GM19467 (cell line): ENCODE results near the gene CASP8.
"Not testable (repeated sequence)": the region's sequence is repeated elsewhere in the genome, so short reads cannot be mapped to it uniquely, and the experiment has no call there.

Experiments
- ATAC-seq: cut with Tn5 transposase; IDR thresholded peaks from one replicate; pipeline ENCODE4 v1.9.1; 2021; ENCODE audit warnings: mild to moderate bottlenecking, moderate library complexity; ENCODE audit not compliant: unreplicated experiment

Gene CASP8

GRCh38 chr2:201260302-201260800 is at the start of gene CASP8:
Gene CASP8, plus strand, starts transcription at chr2:201260536. Its CDS starts 5,951 bp downstream, at chr2:201266487.
- no peak for ATAC-seq

GRCh38 chr2:201215963-201216362 is 44.4 kb upstream of the CASP8 start:
- no peak for ATAC-seq

DNA sequence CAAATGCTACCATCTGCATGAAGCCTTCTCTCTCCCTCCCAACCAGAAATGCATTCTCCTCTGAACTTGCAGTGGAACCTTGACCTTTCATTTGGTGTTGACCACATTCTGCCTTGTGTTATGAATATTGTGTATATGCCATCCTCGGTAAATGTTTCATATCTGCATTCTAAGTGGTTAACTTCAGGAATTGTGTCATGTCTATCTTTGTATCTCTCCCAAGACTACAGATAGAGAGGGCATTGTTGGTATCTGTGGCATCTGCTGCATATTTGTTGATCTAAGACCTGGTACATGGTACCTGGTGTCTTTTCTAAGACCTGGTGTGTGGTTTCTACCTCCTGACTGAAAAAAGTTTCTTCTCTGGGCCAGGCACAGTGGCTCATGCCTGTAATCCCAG is 43.4 kb upstream of the CASP8 start:
- no peak for ATAC-seq

GRCh38 chr2:201218780-201219179 is 41.6 kb upstream of the CASP8 start:
- no peak for ATAC-seq

GRCh38 chr2:201219328-201220096 is 40.8 kb upstream of the CASP8 start:
- ATAC-seq: no peak

GRCh38 chr2:201220102-201220570 is 40.2 kb upstream of the CASP8 start:
- no peak for ATAC-seq

DNA sequence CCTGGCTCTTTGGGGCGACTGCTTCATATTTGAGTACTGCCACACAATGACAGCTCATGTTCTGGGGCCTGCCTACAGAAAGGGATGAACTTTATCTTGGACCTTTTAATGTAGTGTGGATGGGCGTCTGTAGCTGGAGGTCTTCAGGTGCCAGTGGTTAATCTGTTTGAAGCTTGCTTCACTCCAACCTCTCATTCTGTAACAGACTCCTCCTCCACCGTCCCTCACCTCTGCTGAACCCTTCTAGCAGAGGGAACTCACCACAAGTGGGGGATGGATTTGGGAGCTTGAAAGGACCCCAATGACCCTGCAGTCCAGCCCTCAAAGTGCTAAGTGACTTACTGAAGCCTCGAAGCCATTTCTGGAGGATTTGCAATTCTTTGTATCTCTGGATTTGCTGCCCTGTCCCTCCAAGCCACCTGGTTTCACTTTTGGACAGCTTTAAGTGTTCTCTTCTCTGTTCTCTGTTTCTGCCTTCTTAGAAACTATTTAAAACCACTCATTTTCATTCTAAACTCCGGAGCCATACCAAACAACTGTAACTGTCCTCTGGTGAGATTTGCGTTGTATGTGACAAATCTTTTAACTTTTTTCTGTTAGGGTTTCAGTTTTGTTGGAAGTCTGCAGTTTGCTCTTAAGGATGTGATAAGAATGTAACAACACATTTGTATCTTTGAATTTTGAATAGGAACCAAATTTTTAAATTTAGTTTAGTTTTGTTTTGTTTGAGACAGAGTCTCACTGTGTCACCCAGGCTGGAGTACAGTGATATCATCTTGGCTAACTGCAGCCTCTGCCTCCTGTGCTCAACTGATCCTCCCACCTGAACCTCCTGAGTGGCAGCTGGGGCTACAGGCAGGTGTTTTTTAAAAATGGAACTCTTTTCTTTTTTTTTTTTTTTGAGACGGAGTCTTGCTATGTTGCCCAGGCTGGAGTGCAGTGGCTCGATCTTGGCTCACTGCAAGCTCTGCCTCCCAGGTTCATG is 37.0 kb upstream of the CASP8 start:
- ATAC-seq: peak; percentile 92

- ATAC-seq: no peak
These were observed 31.9 kb upstream of the CASP8 start for GRCh38 chr2:201228271-201228911.

DNA sequence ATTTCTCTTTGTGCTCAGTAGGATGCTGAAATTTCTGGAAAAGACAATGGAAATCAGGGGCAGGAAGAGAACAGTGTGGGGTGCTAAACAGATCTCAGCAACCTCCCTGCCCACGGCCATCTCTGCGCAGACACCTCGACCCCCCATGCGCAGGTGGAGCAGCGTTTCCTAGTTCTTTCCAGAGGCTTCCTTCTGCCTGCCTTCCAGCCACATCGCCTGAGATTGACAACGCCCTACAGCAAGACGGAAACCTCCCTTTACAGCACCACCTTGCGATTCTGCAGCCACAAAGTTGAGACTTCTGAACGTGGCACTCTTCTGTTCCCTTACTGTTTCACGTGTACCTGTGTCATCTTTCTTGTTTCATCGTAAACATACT is 31.4 kb upstream of the CASP8 start:
- ATAC-seq: no peak

DNA sequence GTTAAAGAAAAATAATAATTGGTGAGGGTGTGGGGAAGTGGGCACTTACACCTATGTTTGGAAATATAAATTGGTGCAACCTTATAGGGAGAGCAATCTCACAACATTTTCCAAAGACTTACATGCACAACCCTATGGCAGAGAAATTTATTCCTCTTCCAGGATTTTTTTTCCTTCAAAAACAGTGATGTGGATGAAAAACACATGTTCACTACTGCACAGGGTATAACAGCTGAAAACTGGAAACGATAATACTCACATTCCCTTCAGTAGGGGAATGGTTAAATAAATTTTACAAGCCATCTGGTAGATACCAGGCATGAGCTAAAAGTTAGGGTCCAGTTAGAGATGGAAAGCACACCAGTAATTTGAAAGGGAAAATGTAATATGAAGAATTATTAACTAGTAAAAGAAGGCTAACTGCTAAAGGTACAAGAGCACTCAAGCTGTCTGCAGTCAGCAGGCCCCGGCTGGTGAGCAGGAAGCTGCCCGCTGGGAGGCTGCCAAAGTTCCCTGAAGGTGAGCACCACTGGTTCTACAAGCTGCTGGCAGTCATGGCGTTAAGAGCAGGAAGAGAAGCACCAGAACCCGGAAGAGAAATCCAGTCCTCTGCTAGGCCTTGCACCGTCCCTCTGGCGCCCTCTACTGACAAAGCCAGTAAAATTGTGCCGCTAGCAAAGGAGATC is 28.4 kb upstream of the CASP8 start:
- peak; percentile 47 for ATAC-seq

- no peak for ATAC-seq
These were observed 27.9 kb upstream of the CASP8 start for GRCh38 chr2:201232467-201232815.

DNA sequence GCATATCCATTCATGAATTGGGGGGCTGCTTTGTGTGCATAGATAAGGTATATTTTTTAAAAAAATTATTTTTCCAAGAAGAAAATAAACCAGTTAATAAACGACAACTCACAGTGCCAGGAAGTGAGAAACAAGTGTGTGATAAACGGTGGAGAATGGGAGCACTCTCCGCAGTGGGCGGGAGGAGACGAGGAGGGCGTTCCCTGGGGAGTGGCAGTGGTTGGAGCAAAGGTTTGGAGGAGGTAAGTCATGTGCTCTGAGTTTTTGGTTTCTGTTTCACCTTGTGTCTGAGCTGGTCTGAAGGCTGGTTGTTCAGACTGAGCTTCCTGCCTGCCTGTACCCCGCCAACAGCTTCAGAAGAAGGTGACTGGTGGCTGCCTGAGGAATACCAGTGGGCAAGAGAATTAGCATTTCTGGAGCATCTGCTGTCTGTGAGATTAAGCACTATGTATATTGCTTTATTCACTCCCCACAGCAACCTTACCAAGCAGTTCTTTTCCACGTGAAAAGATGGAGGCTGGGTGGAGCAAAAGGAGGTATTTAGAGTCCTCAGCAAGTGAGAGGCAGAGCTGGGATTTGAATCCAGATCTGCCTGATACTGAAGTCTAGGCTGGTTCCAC is 27.0 kb upstream of the CASP8 start:
- peak; percentile 90 for ATAC-seq

GRCh38 chr2:201233812-201234662 is 26.3 kb upstream of the CASP8 start:
- ATAC-seq: no peak

GRCh38 chr2:201234663-201235135 is 25.6 kb upstream of the CASP8 start:
- no peak for ATAC-seq

GRCh38 chr2:201235860-201236811 is 24.2 kb upstream of the CASP8 start:
- ATAC-seq: no peak

- no peak for ATAC-seq
These were observed 22.7 kb upstream of the CASP8 start for GRCh38 chr2:201237486-201238123.

GRCh38 chr2:201239167-201239935 is 21.0 kb upstream of the CASP8 start:
- not testable (repeated sequence) for ATAC-seq
